WTC11 (cell line): ENCODE results near the gene ACTL8. TPM values are rescaled to one million over a fixed set of nuclear protein-coding genes. Genes with fewer than 3 reads are reported as not detected.

Experiments
- ATAC-seq: fragments of 200-7000 bp; cut with Tn5 transposase; 2 replicates; pipeline ENCODE4 v1.10.0; 2021; ENCODE audit warnings: mild to moderate bottlenecking, moderate library complexity
- CTCF ChIA-PET: fragments of 300-600 bp; sonication (Branson Sonifier 250); formaldehyde crosslinking; loops from one replicate; lab custom pipeline; 2021; ENCODE audit warnings: antibody characterized with exemption; lab: Charles Lee
- POLR2A ChIA-PET: fragments of 350-600 bp; sonication (Branson Sonifier 250); formaldehyde crosslinking; loops from one replicate; lab custom pipeline; 2021; ENCODE audit warnings: antibody characterized with exemption; lab: Charles Lee
- DNase-seq: peaks from one replicate; pipeline ENCODE4 v3.0.0; 2021; ENCODE audit warnings: low spot score
- H3K27ac Mint-ChIP-seq: 2 replicates; pipeline ENCODE4 v1.8.0; 2021; ENCODE audit warnings: mixed read lengths
- H3K27me3 Mint-ChIP-seq: 2 replicates; pipeline ENCODE4 v1.8.0; 2021; ENCODE audit warnings: low read depth, mild to moderate bottlenecking, moderate library complexity, mixed read lengths
- H3K36me3 Mint-ChIP-seq: 2 replicates; pipeline ENCODE4 v1.8.0; 2021; ENCODE audit warnings: mixed read lengths
- H3K4me1 Mint-ChIP-seq: 2 replicates; pipeline ENCODE4 v1.8.0; 2022; ENCODE audit warnings: mixed read lengths
- H3K4me3 Mint-ChIP-seq: 2 replicates; pipeline ENCODE4 v1.8.0; 2021; ENCODE audit warnings: mild to moderate bottlenecking, moderate library complexity, mixed read lengths
- H3K9me3 Mint-ChIP-seq: 2 replicates; pipeline ENCODE4 v1.8.0; 2021; ENCODE audit warnings: mixed read lengths
- CREM ChIP-seq: sonication (generic); formaldehyde crosslinking; IDR thresholded peaks from 2 replicates; pipeline ENCODE4 v1.8.1; 2022; ENCODE audit warnings: mild to moderate bottlenecking, missing genetic modification reagents, moderate library complexity
- E2F1 ChIP-seq: sonication (generic); formaldehyde crosslinking; IDR thresholded peaks from 2 replicates; pipeline ENCODE4 v1.8.0; 2022; ENCODE audit warnings: mild to moderate bottlenecking, missing genetic modification reagents
- EMX1 ChIP-seq: fragments of 250-450 bp; sonication (Bioruptor Pico); IDR thresholded peaks from 2 replicates; pipeline ENCODE4 v1.8.0; 2021; ENCODE audit warnings: mild to moderate bottlenecking
- MLX ChIP-seq: sonication (generic); formaldehyde crosslinking; IDR thresholded peaks from 2 replicates; pipeline ENCODE4 v1.8.1; 2023; ENCODE audit warnings: mild to moderate bottlenecking, missing genetic modification reagents, moderate library complexity
- NFE2L1 ChIP-seq: sonication (generic); formaldehyde crosslinking; IDR thresholded peaks from 2 replicates; pipeline ENCODE4 v1.8.1; 2023; ENCODE audit warnings: missing genetic modification reagents
- NR3C1 ChIP-seq: sonication (generic); formaldehyde crosslinking; conservative IDR thresholded peaks from 2 replicates; pipeline ENCODE4 v1.8.1; 2023; ENCODE audit warnings: low read depth, mild to moderate bottlenecking, missing genetic modification reagents
- PREB ChIP-seq: sonication (generic); formaldehyde crosslinking; IDR thresholded peaks from 2 replicates; pipeline ENCODE4 v1.8.1; 2022; ENCODE audit warnings: mild to moderate bottlenecking, missing genetic modification reagents, moderate library complexity, borderline replicate concordance
- SMAD3 ChIP-seq: sonication (generic); formaldehyde crosslinking; IDR thresholded peaks from 2 replicates; pipeline ENCODE4 v1.8.0; 2022; ENCODE audit warnings: missing genetic modification reagents, mild to moderate bottlenecking, borderline replicate concordance
- SP1 ChIP-seq: sonication (generic); formaldehyde crosslinking; conservative IDR thresholded peaks from 2 replicates; pipeline ENCODE4 v1.8.1; 2022; ENCODE audit warnings: missing genetic modification reagents
- STAT6 ChIP-seq: sonication (generic); formaldehyde crosslinking; conservative IDR thresholded peaks from 2 replicates; pipeline ENCODE4 v1.8.1; 2023; ENCODE audit warnings: mild to moderate bottlenecking, low read depth, missing genetic modification reagents, moderate library complexity
- ZNF138 ChIP-seq: sonication (generic); formaldehyde crosslinking; conservative IDR thresholded peaks from 2 replicates; pipeline ENCODE4 v1.8.1; 2022; ENCODE audit warnings: mild to moderate bottlenecking, moderate library complexity, missing genetic modification reagents
- ZNF671 ChIP-seq: fragments of 250-450 bp; sonication (Bioruptor Pico); IDR thresholded peaks from 2 replicates; pipeline ENCODE4 v1.8.0; 2021; ENCODE audit warnings: mild to moderate bottlenecking
- total RNA-seq: library from RNA; stranded (reverse); gene quantifications from 3 replicates; pipeline ENCODE4 v1.2.3, GENCODE V29; 2021
- TF ChIP-seq, protein P1 (sequence below): fragments of 250-450 bp; sonication (Bioruptor Pico); IDR thresholded peaks from 2 replicates; pipeline ENCODE4 v1.9.0; 2021; ENCODE audit warnings: moderate library complexity, mild to moderate bottlenecking, inconsistent platforms, borderline replicate concordance
- TF ChIP-seq, protein P2 (sequence below): fragments of 250-450 bp; sonication (Bioruptor Pico); IDR thresholded peaks from 2 replicates; pipeline ENCODE4 v2.1.2; 2022; ENCODE audit warnings: mild to moderate bottlenecking, moderate library complexity
- TF ChIP-seq, protein P3 (sequence below): sonication (generic); formaldehyde crosslinking; IDR thresholded peaks from 2 replicates; pipeline ENCODE4 v1.8.1; 2023; ENCODE audit warnings: mild to moderate bottlenecking, missing genetic modification reagents

Gene ACTL8
- total RNA-seq, 1 experiment from 2014 or later = 1.6 TPM

DNA sequence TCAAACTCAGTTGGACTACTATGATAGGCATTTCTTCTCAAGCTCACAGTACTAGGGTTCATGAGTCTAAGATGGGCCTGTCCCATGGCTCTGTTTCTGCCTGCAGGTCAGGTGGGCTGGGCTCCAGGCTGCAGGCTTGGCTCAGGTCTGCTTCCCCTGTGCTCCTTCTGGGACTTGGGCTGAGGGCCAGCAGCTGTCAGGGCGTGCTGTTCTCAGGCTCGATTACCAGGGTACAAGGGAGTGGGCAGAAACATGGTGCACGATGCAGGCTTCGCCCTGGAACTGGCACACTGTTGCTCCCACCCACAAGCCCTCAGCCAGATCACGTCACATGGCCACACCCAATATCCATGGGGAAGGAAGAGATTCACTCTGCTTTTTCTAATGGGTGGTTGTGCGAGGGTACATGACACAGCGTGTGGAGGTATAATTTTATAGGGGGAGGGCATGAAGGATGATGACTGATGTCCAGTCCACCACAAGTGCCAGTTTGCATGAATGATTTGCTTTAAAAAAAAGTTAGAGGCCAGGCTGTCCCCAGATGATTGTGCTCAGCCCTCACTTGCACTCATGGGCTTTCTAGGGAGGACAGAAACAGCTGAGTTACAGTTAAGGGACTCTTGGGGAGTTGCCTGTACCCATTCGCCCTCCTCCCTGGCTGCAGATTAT, 118.0 kb downstream of the ACTL8 start (continued):
- TF ChIP-seq E2F1 (CRISPR knock-in tag) (no peak), EMX1 (CRISPR knock-in tag) (no peak), ZNF671 (CRISPR knock-in tag) (no peak)

- peaks cover 8% of the 10 kb centered on the region for H3K9me3 Mint-ChIP-seq
- no peak for TF ChIP-seq MLX (CRISPR knock-in tag)
- no peak for TF ChIP-seq STAT6 (CRISPR knock-in tag)
- no peak for TF ChIP-seq CREM (CRISPR knock-in tag)
- no peak for TF ChIP-seq SP1 (CRISPR knock-in tag)
- TF ChIP-seq, all 79 proteins: peak for 0
- H3K36me3 Mint-ChIP-seq = no peaks in the 10 kb centered on the region
- no peak for ATAC-seq
- POLR2A ChIA-PET = no interaction called here
- DNase-seq = no peak
- H3K4me1 Mint-ChIP-seq = peaks cover 12% of the 10 kb centered on the region
- CTCF ChIA-PET = interaction anchor here (0.9 to 2.7 kb wide), 2 partner anchors 35 to 43 kb away, joined by 3 to 12 read pairs; no protein-coding TSS in a partner anchor
- no peak overlapping the region for H3K27ac Mint-ChIP-seq
- H3K27me3 Mint-ChIP-seq = peaks cover 1% of the 10 kb centered on the region
- H3K4me3 Mint-ChIP-seq = no peak overlapping the region
Measured at GRCh38 chr1:17874231-17874630, 119.1 kb downstream of the ACTL8 start.

GRCh38 chr1:17874710-17875109, 119.6 kb downstream of the ACTL8 start:
- Mint-ChIP-seq H3K4me3 (no peak overlapping the region), H3K36me3 (no peaks in the 10 kb centered on the region), H3K9me3 (peaks cover 8% of the 10 kb centered on the region), H3K27ac (no peak overlapping the region), H3K4me1 (peaks cover 12% of the 10 kb centered on the region), H3K27me3 (peaks cover 5% of the 10 kb centered on the region)
- ChIA-PET CTCF (interaction anchor here (0.9 to 2.7 kb wide), 3 partner anchors 34 to 48 kb away, joined by 3 to 12 read pairs (median 5); no protein-coding TSS in a partner anchor), POLR2A (no interaction called here)
- TF ChIP-seq, protein P1, sequence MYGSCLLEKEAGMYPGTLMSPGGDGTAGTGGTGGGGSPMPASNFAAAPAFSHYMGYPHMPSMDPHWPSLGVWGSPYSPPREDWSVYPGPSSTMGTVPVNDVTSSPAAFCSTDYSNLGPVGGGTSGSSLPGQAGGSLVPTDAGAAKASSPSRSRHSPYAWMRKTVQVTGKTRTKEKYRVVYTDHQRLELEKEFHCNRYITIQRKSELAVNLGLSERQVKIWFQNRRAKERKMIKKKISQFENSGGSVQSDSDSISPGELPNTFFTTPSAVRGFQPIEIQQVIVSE (CRISPR knock-in tag) = no peak
- ATAC-seq (no peak; the same call in 1 of the 2 replicates), DNase-seq (no peak)

DNA sequence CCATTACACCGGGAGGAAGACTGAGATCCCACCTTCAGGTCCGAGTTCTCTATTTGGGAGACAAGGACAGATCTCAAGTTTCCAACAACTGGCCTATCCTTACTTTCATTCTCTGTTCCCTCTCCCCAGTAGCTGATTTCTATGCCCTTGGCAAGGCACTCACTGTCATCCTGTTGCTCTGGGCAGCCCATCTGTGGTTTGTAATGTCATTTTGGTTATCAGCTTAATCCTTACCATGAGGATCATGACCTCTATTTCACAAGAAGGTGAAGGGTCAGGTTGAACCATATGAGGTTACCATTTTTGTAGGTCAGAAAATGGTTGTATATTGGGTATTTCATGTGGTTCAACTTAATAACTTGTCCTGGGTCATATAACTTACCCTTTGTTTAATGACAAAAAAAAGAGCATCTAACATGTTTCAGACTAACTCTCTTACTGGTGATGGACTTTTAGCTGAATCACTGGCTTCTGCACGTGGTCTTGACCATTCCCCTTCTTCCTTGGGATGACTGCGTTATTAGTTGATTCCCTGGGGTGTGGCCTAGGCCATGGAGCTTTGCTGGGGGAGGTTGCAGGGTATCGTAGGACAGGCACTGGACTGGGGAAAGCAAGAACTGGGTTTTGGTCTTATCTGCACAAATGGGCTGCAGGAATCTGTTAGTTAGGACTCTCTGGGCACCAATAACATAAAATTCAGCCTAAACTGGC, 120.2 kb downstream of the ACTL8 start:
- H3K27ac Mint-ChIP-seq = no peak overlapping the region
- ChIA-PET CTCF (interaction anchor here (1.8 to 2.7 kb wide), 2 partner anchors 34 to 49 kb away, joined by 5 to 12 read pairs; no protein-coding TSS in a partner anchor), POLR2A (no interaction called here)
- H3K4me1 Mint-ChIP-seq = peaks cover 12% of the 10 kb centered on the region
- H3K4me3 Mint-ChIP-seq = no peak overlapping the region
- peaks cover 5% of the 10 kb centered on the region for H3K27me3 Mint-ChIP-seq
- peaks cover 8% of the 10 kb centered on the region for H3K9me3 Mint-ChIP-seq
- no peak for ATAC-seq
- no peak for DNase-seq
- no peaks in the 10 kb centered on the region for H3K36me3 Mint-ChIP-seq
- no peak for TF ChIP-seq NR3C1
- TF ChIP-seq, protein P2, sequence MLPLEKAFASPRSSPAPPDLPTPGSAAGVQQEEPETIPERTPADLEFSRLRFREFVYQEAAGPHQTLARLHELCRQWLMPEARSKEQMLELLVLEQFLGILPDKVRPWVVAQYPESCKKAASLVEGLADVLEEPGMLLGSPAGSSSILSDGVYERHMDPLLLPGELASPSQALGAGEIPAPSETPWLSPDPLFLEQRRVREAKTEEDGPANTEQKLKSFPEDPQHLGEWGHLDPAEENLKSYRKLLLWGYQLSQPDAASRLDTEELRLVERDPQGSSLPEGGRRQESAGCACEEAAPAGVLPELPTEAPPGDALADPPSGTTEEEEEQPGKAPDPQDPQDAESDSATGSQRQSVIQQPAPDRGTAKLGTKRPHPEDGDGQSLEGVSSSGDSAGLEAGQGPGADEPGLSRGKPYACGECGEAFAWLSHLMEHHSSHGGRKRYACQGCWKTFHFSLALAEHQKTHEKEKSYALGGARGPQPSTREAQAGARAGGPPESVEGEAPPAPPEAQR (CRISPR knock-in tag) = no peak
- no peak for TF ChIP-seq SMAD3 (CRISPR knock-in tag)
- no peak for TF ChIP-seq ZNF138 (CRISPR knock-in tag)
- no peak for TF ChIP-seq PREB
- no peak for TF ChIP-seq NFE2L1 (CRISPR knock-in tag)
- TF ChIP-seq, protein P3, sequence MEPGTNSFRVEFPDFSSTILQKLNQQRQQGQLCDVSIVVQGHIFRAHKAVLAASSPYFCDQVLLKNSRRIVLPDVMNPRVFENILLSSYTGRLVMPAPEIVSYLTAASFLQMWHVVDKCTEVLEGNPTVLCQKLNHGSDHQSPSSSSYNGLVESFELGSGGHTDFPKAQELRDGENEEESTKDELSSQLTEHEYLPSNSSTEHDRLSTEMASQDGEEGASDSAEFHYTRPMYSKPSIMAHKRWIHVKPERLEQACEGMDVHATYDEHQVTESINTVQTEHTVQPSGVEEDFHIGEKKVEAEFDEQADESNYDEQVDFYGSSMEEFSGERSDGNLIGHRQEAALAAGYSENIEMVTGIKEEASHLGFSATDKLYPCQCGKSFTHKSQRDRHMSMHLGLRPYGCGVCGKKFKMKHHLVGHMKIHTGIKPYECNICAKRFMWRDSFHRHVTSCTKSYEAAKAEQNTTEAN = no peak
